Inflammatory macrophage (primary cell): Measurements from ENCODE around the gene ZNF528.

Experiments
- DNase-seq, 2 donors: peaks; one replicate each; pipeline ENCODE4 v3.0.0-alpha.2; 2020 to 2022
- total RNA-seq, 18 experiments: gene quantifications; one replicate each; lab custom pipeline; 2026; ENCODE audit warnings: mixed read lengths in 6 of 18, inconsistent platforms in 2 of 18; lab: John Stamatoyannopoulos, UW

The ZNF528 gene
- total RNA-seq = 7.1 to 30.7 (median 17.5) reads per million in 18 experiments

DNA sequence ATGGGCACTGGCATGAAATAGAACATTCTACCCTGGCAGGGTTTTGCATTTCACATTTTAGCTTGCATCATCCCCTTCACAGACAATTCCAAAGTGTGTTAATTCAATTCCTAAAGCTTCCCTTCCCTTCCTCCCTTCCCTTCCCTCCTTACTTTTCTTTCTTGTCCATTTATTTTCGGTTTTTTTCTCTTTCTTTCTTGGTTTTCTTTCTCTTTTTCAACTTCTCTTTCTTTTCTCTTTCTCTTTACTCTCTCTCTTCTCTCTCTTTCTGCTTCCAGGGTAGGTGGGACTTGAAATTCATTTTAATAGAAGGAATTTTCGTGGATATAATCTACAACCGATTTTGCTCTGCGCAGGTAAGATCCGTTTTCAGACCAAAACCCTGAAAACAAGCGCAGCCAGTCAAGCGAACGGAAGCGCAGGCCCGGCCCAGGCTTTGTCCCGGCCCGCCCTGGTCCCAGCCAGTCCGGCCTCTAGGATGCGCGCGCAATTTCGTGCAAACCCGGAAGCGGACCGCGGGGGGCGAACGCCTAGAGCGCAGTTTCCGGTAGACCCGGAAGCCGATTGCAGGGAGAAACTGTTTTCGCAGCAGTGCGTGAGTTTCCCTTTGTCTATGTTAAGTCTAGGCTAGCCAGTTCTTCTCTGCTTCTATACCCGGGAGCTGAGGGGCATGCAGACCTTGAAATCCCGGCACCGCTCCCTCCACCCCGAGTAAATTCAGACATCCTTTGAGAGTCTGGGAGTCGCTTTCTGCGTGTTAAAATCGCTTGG lies at the start of gene ZNF528:
Gene ZNF528, plus strand, starts transcription at position 540 of the 771 bp plus-strand sequence. CDS start 4,165 bp downstream, outside the sequence.
- peak; percentile 95 to 96 for DNase-seq

GRCh38 chr19:52351512-52351911 lies 46.1 kb upstream of the ZNF528 start:
- DNase-seq = no peak

DNA sequence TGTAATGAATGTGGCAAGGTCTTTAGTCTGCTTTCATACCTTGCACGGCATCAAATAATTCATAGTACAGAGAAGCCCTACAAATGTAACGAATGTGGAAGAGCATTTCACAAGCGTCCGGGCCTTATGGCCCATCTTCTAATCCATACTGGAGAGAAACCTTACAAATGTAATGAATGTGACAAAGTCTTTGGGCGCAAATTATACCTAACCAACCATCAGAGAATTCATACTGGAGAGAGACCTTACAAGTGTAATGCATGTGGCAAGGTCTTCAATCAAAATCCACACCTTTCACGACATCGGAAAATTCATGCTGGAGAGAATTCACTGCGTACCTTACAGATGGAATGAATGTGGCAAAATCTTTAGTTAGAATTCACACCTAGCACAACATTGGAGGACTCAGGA lies 31.2 kb upstream of the ZNF528 start:
- no peak for DNase-seq

GRCh38 chr19:52369559-52370340 lies 27.9 kb upstream of the ZNF528 start, which contains the start of gene ZNF880:
TSS of gene ZNF880 (plus strand) at chr19:52369923. CDS start at chr19:52369966, 43 bp downstream.
- peak; percentile 84 to 92 for DNase-seq

DNA sequence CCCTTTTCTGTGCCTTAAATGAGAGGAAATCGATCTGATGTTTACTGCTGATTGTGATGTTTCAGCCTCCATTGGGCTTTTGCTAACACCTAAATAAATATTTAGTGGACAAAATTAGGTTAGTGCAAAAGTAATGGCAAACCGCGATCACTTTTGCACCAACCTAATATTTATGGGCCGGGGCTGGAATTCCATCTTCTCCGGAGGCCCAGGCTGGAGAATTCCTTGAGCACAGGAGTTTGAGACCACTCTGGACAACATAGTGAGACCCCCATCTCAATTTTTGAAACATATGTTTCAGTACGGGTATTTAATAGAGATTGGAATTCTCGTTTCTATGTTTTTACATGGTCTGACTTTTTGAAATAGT lies 27.3 kb upstream of the ZNF528 start:
- no peak for DNase-seq

DNA sequence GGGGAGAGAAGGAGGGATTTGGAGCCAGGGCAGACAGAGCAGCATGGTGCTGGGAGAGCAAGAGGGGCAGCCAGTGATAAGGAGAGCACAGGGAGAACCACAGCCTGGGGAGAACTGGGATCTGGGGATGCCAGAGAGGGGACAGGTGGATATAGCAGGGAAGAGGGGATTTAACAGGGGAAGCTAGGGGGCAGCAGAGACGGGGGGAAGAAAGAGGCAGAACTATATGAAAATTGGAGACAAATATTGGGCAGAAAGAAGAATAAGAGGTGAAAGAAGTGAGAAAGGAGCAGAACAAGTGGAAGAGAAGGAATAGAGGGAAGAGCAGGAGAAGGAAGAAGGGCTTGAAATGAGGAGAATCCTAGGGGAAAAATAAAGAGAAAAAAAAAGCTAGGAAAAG lies 6.5 kb upstream of the ZNF528 start:
- no peak for DNase-seq

- peak; percentile 13 to 20 for DNase-seq
These were observed 412 bp downstream of the ZNF528 start for GRCh38 chr19:52398081-52398441.

- no peak for DNase-seq
These were observed 12.6 kb downstream of the ZNF528 start for GRCh38 chr19:52410276-52410675.

- no peak for DNase-seq
These were observed 18.1 kb downstream of the ZNF528 start for GRCh38 chr19:52415711-52416110.

- DNase-seq = no peak
These were observed 31.3 kb downstream of the ZNF528 start, which contains the start of gene ZNF534 for GRCh38 chr19:52428937-52429336. TSS of gene ZNF534 (plus strand) at chr19:52429148. CDS start at chr19:52431475, 2,327 bp downstream.

DNA sequence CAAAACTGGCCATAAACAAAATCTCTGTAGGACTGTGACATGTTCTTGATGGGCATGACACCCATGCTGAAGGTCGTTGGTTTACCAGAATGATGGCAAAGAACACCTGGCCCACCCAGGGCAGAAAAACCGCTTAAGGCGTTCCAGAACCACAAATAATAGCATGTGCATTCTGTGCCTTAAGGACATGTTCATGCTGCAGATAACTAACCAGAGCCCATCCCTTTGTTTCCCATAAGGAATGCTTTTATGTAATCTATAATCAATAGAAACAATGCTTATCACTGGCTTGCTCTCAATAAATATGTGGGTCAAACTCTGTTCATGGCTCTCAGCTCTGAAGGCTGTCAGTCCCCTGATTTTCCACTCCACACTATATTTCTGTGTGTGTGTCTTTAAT lies 44.5 kb downstream of the ZNF528 start:
- no peak for DNase-seq

DNA sequence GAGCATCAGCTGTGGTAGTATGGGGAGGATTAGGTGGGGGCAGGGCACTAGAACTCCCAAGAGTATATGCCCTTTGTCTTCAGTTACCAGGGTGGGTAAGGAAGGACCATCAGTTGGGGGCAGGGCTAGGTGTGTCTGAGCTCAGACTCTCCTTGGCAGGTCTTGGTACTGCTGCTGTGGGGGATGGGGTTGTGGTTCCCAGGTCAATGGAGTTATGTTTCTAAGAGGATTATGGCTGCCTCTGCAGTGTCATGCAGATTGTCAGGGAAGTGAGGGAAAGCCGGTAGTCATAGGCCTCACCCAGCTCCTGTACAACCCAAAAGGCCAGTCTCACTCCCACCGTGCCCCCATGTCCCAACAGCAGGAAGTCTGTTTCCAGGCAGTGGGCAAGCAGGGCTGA lies 46.9 kb downstream of the ZNF528 start:
- DNase-seq = no peak

DNA sequence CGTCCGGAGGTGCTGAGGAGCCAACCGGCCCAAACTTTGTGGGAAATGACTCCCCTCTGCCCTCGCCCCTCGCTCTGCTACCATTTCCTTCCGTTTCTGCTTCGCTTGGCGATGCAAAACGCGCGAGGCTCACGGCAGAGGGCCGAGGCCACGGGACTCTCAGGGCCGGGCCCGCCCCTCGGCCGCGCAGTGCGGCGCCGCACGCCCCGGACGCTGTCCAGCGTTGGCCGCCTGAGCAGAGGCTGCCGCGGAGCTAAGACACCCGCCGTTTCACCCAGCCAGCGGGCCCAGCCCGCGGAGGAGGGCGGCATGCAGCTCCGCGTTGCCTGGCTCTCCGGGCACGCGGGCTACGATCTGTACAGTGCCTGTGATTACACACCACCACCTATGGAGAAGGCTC lies 53.6 kb downstream of the ZNF528 start:
- DNase-seq = no peak

GRCh38 chr19:52453324-52454094 lies 55.9 kb downstream of the ZNF528 start, which contains the start of gene ZNF578:
TSS of gene ZNF578 (plus strand) at chr19:52453553. CDS start at chr19:52501846, 48,293 bp downstream.
- DNase-seq = peak; percentile 39 to 67

DNA sequence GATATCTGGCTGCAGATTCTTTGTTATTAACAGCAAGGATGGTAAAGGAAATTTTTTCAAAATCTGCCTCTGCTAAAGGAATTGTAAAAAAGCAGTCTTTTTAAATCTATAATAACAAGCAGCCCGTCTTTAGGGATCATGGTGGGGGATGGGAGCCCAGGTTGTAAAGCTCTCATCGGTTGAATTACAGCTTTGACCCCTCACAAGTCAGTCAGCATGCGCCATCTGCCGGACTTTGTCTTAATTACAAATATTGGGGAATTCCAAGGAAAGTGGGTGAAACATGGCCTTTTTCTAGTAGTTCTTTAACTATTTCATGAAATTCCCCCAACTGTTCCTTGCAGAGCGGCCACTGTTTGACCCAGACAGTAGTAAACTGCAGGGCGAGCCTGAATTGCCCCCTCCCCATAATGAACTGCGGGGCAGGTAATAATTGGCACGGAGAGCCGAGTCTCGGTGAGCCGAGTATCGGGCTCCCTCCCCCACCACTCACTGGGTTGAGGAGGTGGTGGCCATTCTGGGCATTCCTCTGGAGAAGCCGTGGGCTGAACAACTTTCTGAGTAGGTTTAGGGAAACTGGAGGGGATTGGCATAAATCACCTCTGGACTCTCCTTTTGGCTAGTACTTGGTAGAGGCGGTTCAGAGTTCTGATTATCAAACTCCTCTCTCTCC lies 67.3 kb downstream of the ZNF528 start:
- DNase-seq = no peak
